NK-92 (cell line): Measurements from ENCODE around the gene CDC26.
"Not testable (repeated sequence)": the region's sequence is repeated elsewhere in the genome, so short reads cannot be mapped to it uniquely, and the experiment has no call there.

ENCODE experiments used
- DNase-seq: peaks from one replicate; lab custom pipeline; 2025; ENCODE audit not compliant: unreplicated experiment; lab: John Stamatoyannopoulos, UW

CDC26 gene

GRCh38 chr9:113296247-113296646 lies 20.9 kb upstream of the CDC26 start:
- not testable (repeated sequence) for DNase-seq

GRCh38 chr9:113293285-113293878 lies 18.0 kb upstream of the CDC26 start:
- no peak for DNase-seq

- no peak for DNase-seq
Measured at GRCh38 chr9:113290052-113290607, 14.8 kb upstream of the CDC26 start.

- no peak for DNase-seq
Measured at GRCh38 chr9:113289091-113289490, 13.7 kb upstream of the CDC26 start.

- no peak for DNase-seq
Measured at GRCh38 chr9:113281356-113281755, 6.0 kb upstream of the CDC26 start.

GRCh38 chr9:113278840-113279239 lies 3.5 kb upstream of the CDC26 start:
- no peak for DNase-seq

GRCh38 chr9:113274474-113275156 lies 757 bp downstream of the CDC26 start:
- no peak for DNase-seq

- DNase-seq: no peak
Measured at GRCh38 chr9:113269871-113270270, 5.5 kb downstream of the CDC26 start.

- no peak for DNase-seq
Measured at GRCh38 chr9:113269355-113269754, 6.0 kb downstream of the CDC26 start.

GRCh38 chr9:113267911-113268566 lies 7.3 kb downstream of the CDC26 start:
- no peak for DNase-seq

- DNase-seq: no peak
Measured at GRCh38 chr9:113266174-113266573, 9.2 kb downstream of the CDC26 start.

- DNase-seq: no peak
Measured at GRCh38 chr9:113261917-113262671, 13.3 kb downstream of the CDC26 start.

GRCh38 chr9:113258282-113258681 lies 17.1 kb downstream of the CDC26 start:
- DNase-seq: no peak

- DNase-seq: no peak
Measured at GRCh38 chr9:113257863-113258262, 17.5 kb downstream of the CDC26 start.

GRCh38 chr9:113255438-113255837 lies 19.9 kb downstream of the CDC26 start:
- DNase-seq: no peak

- no peak for DNase-seq
Measured at GRCh38 chr9:113254991-113255390, 20.4 kb downstream of the CDC26 start.

GRCh38 chr9:113250807-113251206 lies 24.6 kb downstream of the CDC26 start:
- no peak for DNase-seq

- not testable (repeated sequence) for DNase-seq
Measured at GRCh38 chr9:113249661-113250060, 25.7 kb downstream of the CDC26 start.

GRCh38 chr9:113247640-113248039 lies 27.7 kb downstream of the CDC26 start:
- DNase-seq: no peak

- DNase-seq: no peak
Measured at GRCh38 chr9:113246928-113247327, 28.4 kb downstream of the CDC26 start.

- DNase-seq: no peak
Measured at GRCh38 chr9:113245894-113246293, 29.5 kb downstream of the CDC26 start.
